ENCODE results near the gene ZNF835.

Gene ZNF835

DNA sequence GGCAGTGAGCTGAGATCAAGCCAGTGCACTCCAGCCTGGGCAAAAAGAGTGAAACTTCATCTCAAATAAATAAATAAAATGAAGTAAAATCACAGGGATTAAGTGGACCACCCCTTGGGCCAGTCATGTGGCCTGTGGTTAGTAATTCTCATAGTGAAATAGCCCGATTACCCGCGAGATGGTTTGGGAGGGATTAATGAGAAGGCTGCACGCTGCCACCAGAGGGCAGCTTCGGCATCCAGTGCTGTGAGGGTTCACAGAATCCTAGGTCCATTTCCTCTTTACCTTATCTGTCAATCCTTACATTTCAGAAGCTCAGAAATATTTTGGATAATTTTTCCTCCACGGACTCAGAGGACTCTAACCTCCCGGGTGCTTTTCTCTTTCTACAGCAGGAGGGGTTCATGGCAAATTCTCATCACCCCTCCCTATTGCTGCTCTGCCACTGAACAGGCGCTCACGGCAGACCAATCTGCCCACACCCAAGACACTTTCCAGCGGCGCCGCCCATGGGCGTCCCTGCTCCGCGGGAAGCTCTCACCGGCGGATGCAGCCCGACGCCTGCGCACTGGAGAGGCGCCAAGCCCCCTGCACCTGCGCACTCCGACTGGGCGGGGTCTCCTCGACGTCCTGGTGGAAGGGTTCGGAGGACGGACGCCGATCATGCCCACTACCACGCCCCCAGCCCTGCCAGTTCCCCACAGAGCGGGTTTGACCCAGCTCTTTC is 11.0 kb downstream of the ZNF835 start:
- H3K9me3 ChIP-seq (ENCODE audit: control insufficient read depth, low read length) = peaks cover 28% of the 10 kb centered on the region
- no peak overlapping the region for H3K27ac ChIP-seq (ENCODE audit: low read length, poor library complexity, severe bottlenecking)
- no peak overlapping the region for H3K14ac ChIP-seq (ENCODE audit: low read length in 2 of 2)
- WGBS = 89% methylated on average over 32 of the region's 32 CpGs
- no peak overlapping the region for H4K91ac ChIP-seq (ENCODE audit: low read length)
- DNase-seq = no peak
- H2AFZ ChIP-seq (ENCODE audit: low read depth, low read length) = no peak overlapping the region
- no peak overlapping the region for H2BK12ac ChIP-seq (ENCODE audit: low read length in 2 of 2)
- no peak overlapping the region for H2AK5ac ChIP-seq (ENCODE audit: low read length, severe bottlenecking)
- no peak overlapping the region for H3K23ac ChIP-seq (ENCODE audit: low read length in 2 of 2)
- H3K36me3 ChIP-seq (ENCODE audit: control insufficient read depth in 1 of 2, insufficient read depth in 2 of 2, low read depth in 1 of 2, low read length in 2 of 2) = peaks cover 0 to 5% of the 10 kb centered on the region in 2 experiments
- no peak overlapping the region for H3K4ac ChIP-seq (ENCODE audit: low read depth in 1 of 2, low read length in 2 of 2)
- no peaks in the 10 kb centered on the region for H3K4me1 ChIP-seq (ENCODE audit: control insufficient read depth, insufficient read depth, low read depth, low read length)
- H3K9ac ChIP-seq (ENCODE audit: low read length) = no peak overlapping the region
- no peak overlapping the region for H2BK5ac ChIP-seq (ENCODE audit: low read depth, low read length, poor library complexity, severe bottlenecking)
- no peak overlapping the region for H3K4me3 ChIP-seq (ENCODE audit: insufficient read depth in 1 of 2, low read depth in 1 of 2, low read length in 2 of 2)
- no peaks in the 10 kb centered on the region for H3K79me1 ChIP-seq (replicated peaks; ENCODE audit: low read length, poor library complexity, severe bottlenecking)
- no peak overlapping the region for H2BK120ac ChIP-seq (ENCODE audit: low read depth, low read length)
- no peak overlapping the region for H3K4me2 ChIP-seq (ENCODE audit: low read length, poor library complexity, severe bottlenecking)
- no peak overlapping the region for H2BK15ac ChIP-seq (ENCODE audit: low read depth, poor library complexity, severe bottlenecking)
- H3K27me3 ChIP-seq (ENCODE audit: control insufficient read depth in 1 of 2, insufficient read depth in 1 of 2, low read length in 2 of 2) = no peaks in the 10 kb centered on the region
- no peak overlapping the region for H4K8ac ChIP-seq (ENCODE audit: low read length)
- H3K18ac ChIP-seq (ENCODE audit: low read depth in 1 of 2, low read length in 2 of 2) = no peak overlapping the region

DNA sequence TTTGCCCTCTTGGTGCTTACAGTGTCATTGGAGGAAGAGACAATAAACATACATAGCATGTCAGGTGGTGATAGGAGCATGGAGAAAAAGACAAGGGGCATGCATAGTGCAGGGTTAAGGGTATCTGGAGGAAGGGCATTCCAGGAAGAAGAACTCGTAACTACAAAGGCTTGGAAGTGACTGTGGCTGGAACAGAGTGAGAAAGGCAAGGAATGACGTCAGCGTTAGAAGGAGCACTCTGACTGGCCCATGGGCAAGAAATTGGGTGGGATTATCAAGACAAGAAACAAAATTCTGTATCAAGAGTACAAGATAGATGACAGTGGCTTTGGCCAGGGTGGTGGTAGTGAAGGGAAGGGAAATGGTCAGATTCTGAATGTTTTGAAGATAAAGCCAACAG is 17.4 kb downstream of the ZNF835 start:
- no peak overlapping the region for H3K18ac ChIP-seq (ENCODE audit: low read depth in 1 of 2, low read length in 2 of 2)
- no peak overlapping the region for H3K4ac ChIP-seq (ENCODE audit: low read depth in 1 of 2, low read length in 2 of 2)
- no peak overlapping the region for H3K23ac ChIP-seq (ENCODE audit: low read length in 2 of 2)
- no peaks in the 10 kb centered on the region for H3K27me3 ChIP-seq (ENCODE audit: control insufficient read depth in 1 of 2, insufficient read depth in 1 of 2, low read length in 2 of 2)
- no peaks in the 10 kb centered on the region for H3K36me3 ChIP-seq (ENCODE audit: control insufficient read depth in 1 of 2, insufficient read depth in 2 of 2, low read depth in 1 of 2, low read length in 2 of 2)
- no peak overlapping the region for H3K14ac ChIP-seq (ENCODE audit: low read length in 2 of 2)
- no peak overlapping the region for H2BK5ac ChIP-seq (ENCODE audit: low read depth, low read length, poor library complexity, severe bottlenecking)
- H3K79me1 ChIP-seq (replicated peaks; ENCODE audit: low read length, poor library complexity, severe bottlenecking) = no peaks in the 10 kb centered on the region
- no peak overlapping the region for H2BK120ac ChIP-seq (ENCODE audit: low read depth, low read length)
- H4K91ac ChIP-seq (ENCODE audit: low read length) = no peak overlapping the region
- H3K4me3 ChIP-seq (ENCODE audit: insufficient read depth in 1 of 2, low read depth in 1 of 2, low read length in 2 of 2) = no peak overlapping the region
- no peak overlapping the region for H2AFZ ChIP-seq (ENCODE audit: low read depth, low read length)
- WGBS = 69% methylated on average over 3 of the region's 3 CpGs
- H3K27ac ChIP-seq (ENCODE audit: low read length, poor library complexity, severe bottlenecking) = no peak overlapping the region
- no peak overlapping the region for H2BK12ac ChIP-seq (ENCODE audit: low read length in 2 of 2)
- no peak for DNase-seq
- H3K4me1 ChIP-seq (ENCODE audit: control insufficient read depth, insufficient read depth, low read depth, low read length) = no peaks in the 10 kb centered on the region
- H4K8ac ChIP-seq (ENCODE audit: low read length) = no peak overlapping the region
- H3K4me2 ChIP-seq (ENCODE audit: low read length, poor library complexity, severe bottlenecking) = no peak overlapping the region
- no peak overlapping the region for H2AK5ac ChIP-seq (ENCODE audit: low read length, severe bottlenecking)
- no peak overlapping the region for H2BK15ac ChIP-seq (ENCODE audit: low read depth, poor library complexity, severe bottlenecking)
- H3K9ac ChIP-seq (ENCODE audit: low read length) = no peak overlapping the region
- peaks cover 42% of the 10 kb centered on the region for H3K9me3 ChIP-seq (ENCODE audit: control insufficient read depth, low read length)

DNA sequence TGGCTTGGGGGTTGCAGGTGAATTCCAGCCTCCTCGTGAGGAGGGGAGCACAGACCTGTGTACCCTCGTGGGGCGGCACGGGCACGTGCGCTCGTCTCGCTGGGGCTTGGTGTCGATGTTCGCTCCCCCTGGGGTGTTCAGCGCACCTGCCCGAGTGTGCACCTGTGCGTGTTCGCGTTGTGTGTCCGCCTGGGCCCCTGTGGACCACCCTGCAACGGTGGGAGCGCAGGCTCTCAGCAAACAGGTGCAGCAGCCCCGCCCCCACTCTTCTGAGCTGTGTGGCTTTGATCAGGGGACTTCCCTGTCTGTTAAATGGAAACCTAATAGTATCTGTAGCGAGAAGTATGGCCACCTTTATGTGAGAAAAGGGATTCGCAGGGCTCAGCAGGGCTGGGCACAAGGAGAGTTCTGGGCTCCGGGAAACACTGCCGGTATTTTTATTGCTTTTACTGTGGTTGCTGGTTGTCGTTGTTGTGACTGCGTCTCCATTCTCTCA is 28.0 kb downstream of the ZNF835 start:
- Histone ChIP-seq H4K8ac (ENCODE audit: low read length) (no peak overlapping the region), H2BK5ac (ENCODE audit: low read depth, low read length, poor library complexity, severe bottlenecking) (no peak overlapping the region), H2AFZ (ENCODE audit: low read depth, low read length) (no peak overlapping the region), H2BK120ac (ENCODE audit: low read depth, low read length) (no peak overlapping the region), H3K4ac (ENCODE audit: low read depth in 1 of 2, low read length in 2 of 2) (no peak overlapping the region), H2BK15ac (ENCODE audit: low read depth, poor library complexity, severe bottlenecking) (no peak overlapping the region), H3K9ac (ENCODE audit: low read length) (no peak overlapping the region), H3K27ac (ENCODE audit: low read length, poor library complexity, severe bottlenecking) (no peak overlapping the region), H3K27me3 (ENCODE audit: control insufficient read depth in 1 of 2, insufficient read depth in 1 of 2, low read length in 2 of 2) (no peaks in the 10 kb centered on the region), H3K79me1 (replicated peaks; ENCODE audit: low read length, poor library complexity, severe bottlenecking) (no peaks in the 10 kb centered on the region), H3K18ac (ENCODE audit: low read depth in 1 of 2, low read length in 2 of 2) (no peak overlapping the region), H3K9me3 (ENCODE audit: control insufficient read depth, low read length) (peaks cover 48% of the 10 kb centered on the region), H3K23ac (ENCODE audit: low read length in 2 of 2) (no peak overlapping the region), H2BK12ac (ENCODE audit: low read length in 2 of 2) (no peak overlapping the region), H2AK5ac (ENCODE audit: low read length, severe bottlenecking) (no peak overlapping the region), H4K91ac (ENCODE audit: low read length) (no peak overlapping the region), H3K4me1 (ENCODE audit: control insufficient read depth, insufficient read depth, low read depth, low read length) (peaks cover 2% of the 10 kb centered on the region), H3K4me3 (ENCODE audit: insufficient read depth in 1 of 2, low read depth in 1 of 2, low read length in 2 of 2) (no peak overlapping the region), H3K14ac (ENCODE audit: low read length in 2 of 2) (no peak overlapping the region), H3K36me3 (ENCODE audit: control insufficient read depth in 1 of 2, insufficient read depth in 2 of 2, low read depth in 1 of 2, low read length in 2 of 2) (peaks cover 0 to 4% of the 10 kb centered on the region in 2 experiments), H3K4me2 (ENCODE audit: low read length, poor library complexity, severe bottlenecking) (no peak overlapping the region)
- 88% methylated on average over 25 of the region's 25 CpGs for WGBS
- DNase-seq = no peak

DNA sequence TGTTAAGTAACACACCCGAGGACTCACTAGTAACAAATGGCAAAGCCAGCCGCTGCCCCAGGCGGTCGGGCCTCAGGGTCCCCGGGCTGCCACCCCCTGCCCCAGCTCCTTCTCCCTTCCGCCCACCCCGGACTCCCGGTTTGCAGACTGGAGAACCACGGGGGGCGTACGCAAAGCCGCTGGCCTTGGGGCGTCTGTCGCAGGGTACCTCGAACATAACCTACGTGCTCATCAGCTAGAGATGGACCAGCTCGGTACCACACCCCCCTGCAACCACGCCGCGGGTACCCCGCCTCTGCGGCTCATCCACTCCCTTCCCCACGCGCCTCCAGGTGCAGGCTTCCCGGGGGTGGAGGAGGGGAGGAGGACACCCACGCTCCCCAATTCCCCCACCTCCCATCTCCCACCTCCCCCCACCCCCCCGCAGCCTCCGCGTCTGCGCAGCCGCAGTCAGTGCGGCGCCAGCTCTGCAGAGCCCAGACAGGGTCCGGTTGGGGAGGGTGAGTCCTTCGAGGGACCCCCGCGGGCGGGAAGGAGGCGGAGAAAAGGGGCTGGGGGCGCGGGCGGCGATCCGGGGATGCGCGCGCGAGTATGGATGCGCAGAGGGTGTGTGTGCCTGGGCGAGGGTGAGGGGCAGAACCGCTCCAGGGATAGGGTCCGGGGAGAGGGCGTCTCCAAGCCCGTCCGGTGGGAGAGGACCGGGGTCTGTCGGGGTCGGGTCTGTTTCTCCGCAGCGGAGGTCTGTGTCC is 28.7 kb downstream of the ZNF835 start, which contains the start of gene SMIM17:
TSS of gene SMIM17 (plus strand) at position 449 of the 749 bp plus-strand sequence. CDS start 2,509 bp downstream, outside the sequence.
- no peak within 1 kb of the TSS for H2BK5ac ChIP-seq (ENCODE audit: low read depth, low read length, poor library complexity, severe bottlenecking)
- no peak within 1 kb of the TSS for H2AFZ ChIP-seq (ENCODE audit: low read depth, low read length)
- H4K8ac ChIP-seq (ENCODE audit: low read length) = no peak within 1 kb of the TSS
- H3K4me3 ChIP-seq (ENCODE audit: insufficient read depth in 1 of 2, low read depth in 1 of 2, low read length in 2 of 2) = no peak within 1 kb of the TSS
- H3K4ac ChIP-seq (ENCODE audit: low read depth in 1 of 2, low read length in 2 of 2) = no peak within 1 kb of the TSS
- H3K27ac ChIP-seq (ENCODE audit: low read length, poor library complexity, severe bottlenecking) = no peak within 1 kb of the TSS
- no peak within 1 kb of the TSS for H3K9ac ChIP-seq (ENCODE audit: low read length)
- H3K9me3 ChIP-seq (ENCODE audit: control insufficient read depth, low read length) = peaks cover 44% of the 10 kb centered on the region
- H3K14ac ChIP-seq (ENCODE audit: low read length in 2 of 2) = no peak within 1 kb of the TSS
- H3K23ac ChIP-seq (ENCODE audit: low read length in 2 of 2) = no peak within 1 kb of the TSS
- H2BK120ac ChIP-seq (ENCODE audit: low read depth, low read length) = no peak within 1 kb of the TSS
- no peaks in the 10 kb centered on the region for H3K27me3 ChIP-seq (ENCODE audit: control insufficient read depth in 1 of 2, insufficient read depth in 1 of 2, low read length in 2 of 2)
- peaks cover 0 to 4% of the 10 kb centered on the region in 2 experiments for H3K36me3 ChIP-seq (ENCODE audit: control insufficient read depth in 1 of 2, insufficient read depth in 2 of 2, low read depth in 1 of 2, low read length in 2 of 2)
- H3K4me2 ChIP-seq (ENCODE audit: low read length, poor library complexity, severe bottlenecking) = no peak within 1 kb of the TSS
- H3K79me1 ChIP-seq (replicated peaks; ENCODE audit: low read length, poor library complexity, severe bottlenecking) = no peaks in the 10 kb centered on the region
- no peak within 1 kb of the TSS for H3K18ac ChIP-seq (ENCODE audit: low read depth in 1 of 2, low read length in 2 of 2)
- 94% methylated on average over 49 of the region's 60 CpGs for WGBS
- peaks cover 2% of the 10 kb centered on the region for H3K4me1 ChIP-seq (ENCODE audit: control insufficient read depth, insufficient read depth, low read depth, low read length)
- H4K91ac ChIP-seq (ENCODE audit: low read length) = no peak within 1 kb of the TSS
- no peak within 1 kb of the TSS for H2AK5ac ChIP-seq (ENCODE audit: low read length, severe bottlenecking)
- DNase-seq = no peak
- no peak within 1 kb of the TSS for H2BK12ac ChIP-seq (ENCODE audit: low read length in 2 of 2)
- H2BK15ac ChIP-seq (ENCODE audit: low read depth, poor library complexity, severe bottlenecking) = no peak within 1 kb of the TSS

Data from mesenchymal stem cell (in vitro differentiated cells and primary cell).